ENCODE data around the gene GATAD2A. TPM values are rescaled to one million over a fixed set of nuclear protein-coding genes. Genes with fewer than 3 reads are reported as not detected.

The GATAD2A gene
- total RNA-seq, 1 donor from 2014 or later, result 82.6 TPM

DNA sequence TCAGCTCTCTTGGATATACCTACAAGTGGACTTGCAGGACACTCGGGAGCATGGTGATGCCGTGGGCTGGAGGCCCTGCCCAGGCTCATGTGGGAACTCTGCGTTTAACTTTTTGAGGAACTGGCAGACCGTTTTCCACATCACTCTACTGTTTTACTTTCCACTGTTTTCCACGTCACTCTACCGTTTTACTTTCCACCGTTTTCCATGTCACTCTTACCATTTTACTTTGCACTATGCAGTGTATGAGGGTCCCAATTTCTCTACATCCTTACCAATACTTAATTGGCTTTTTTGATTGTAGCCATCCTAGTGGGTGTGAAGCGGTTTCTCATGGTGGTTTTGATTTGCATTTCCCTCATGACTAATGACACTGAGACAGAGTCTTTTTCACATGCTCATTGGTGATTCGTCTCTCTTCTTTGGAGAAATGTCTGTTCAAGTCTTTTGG, 40.5 kb downstream of the GATAD2A start:
- peaks cover 31% of the 10 kb centered on the region for H3K4me1 Mint-ChIP-seq (ENCODE audit: low read depth)
- H3K27ac Mint-ChIP-seq (ENCODE audit: unreplicated experiment), result peak overlapping the region; percentile 53
- peak; percentile 29 for DNase-seq (ENCODE audit: low spot score)
- H3K27me3 Mint-ChIP-seq (ENCODE audit: low read depth), result no peaks in the 10 kb centered on the region
- H3K9me3 Mint-ChIP-seq (ENCODE audit: low read depth), result no peaks in the 10 kb centered on the region
- TF ChIP-seq, protein P1, sequence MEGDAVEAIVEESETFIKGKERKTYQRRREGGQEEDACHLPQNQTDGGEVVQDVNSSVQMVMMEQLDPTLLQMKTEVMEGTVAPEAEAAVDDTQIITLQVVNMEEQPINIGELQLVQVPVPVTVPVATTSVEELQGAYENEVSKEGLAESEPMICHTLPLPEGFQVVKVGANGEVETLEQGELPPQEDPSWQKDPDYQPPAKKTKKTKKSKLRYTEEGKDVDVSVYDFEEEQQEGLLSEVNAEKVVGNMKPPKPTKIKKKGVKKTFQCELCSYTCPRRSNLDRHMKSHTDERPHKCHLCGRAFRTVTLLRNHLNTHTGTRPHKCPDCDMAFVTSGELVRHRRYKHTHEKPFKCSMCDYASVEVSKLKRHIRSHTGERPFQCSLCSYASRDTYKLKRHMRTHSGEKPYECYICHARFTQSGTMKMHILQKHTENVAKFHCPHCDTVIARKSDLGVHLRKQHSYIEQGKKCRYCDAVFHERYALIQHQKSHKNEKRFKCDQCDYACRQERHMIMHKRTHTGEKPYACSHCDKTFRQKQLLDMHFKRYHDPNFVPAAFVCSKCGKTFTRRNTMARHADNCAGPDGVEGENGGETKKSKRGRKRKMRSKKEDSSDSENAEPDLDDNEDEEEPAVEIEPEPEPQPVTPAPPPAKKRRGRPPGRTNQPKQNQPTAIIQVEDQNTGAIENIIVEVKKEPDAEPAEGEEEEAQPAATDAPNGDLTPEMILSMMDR (IDR thresholded peaks at IDR 0.05), result no peak
- no peak overlapping the region for H3K4me3 Mint-ChIP-seq (ENCODE audit: unreplicated experiment)
- H3K36me3 Mint-ChIP-seq (ENCODE audit: low read depth), result no peaks in the 10 kb centered on the region

DNA sequence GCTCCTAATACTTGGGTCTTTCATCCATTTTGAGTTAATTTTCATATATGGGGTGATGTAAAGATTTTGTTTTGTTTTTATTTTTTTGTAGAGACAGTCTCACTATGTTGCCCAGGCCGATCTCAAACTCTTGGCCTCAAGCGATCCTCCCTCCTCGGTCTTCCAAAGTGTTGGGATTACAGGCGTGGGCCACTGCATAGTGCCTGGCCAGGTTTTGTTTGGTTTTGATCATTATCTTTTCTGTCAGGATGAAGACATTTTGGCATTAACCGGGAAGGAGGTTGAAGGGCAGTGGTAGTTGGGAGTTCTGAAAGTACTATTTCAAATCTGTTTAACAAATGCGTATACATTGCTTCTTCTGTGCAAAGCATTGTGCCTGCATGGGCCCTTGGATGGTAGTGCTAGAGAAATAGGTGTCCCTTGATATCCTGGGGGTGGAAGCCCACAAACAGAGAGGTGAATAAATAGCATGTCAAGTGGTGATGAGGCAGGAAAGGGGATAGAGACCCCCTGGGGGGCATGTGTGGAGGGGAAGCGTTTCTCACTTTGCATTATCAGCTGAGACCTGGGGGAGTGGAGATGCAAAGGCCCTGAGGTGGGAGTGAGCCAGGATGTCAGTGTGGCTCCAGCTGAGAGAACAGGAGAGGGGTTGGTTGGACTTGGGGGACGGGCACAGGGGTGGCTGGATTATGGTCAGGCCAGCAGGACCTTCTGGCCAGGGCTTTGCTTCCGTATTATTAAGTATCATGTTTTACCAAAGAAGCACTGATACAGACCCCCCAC, 41.4 kb downstream of the GATAD2A start:
- Mint-ChIP-seq H3K36me3 (ENCODE audit: low read depth) (no peaks in the 10 kb centered on the region), H3K4me1 (ENCODE audit: low read depth) (peaks cover 37% of the 10 kb centered on the region), H3K4me3 (ENCODE audit: unreplicated experiment) (no peak overlapping the region), H3K27ac (ENCODE audit: unreplicated experiment) (no peak overlapping the region), H3K9me3 (ENCODE audit: low read depth) (no peaks in the 10 kb centered on the region), H3K27me3 (ENCODE audit: low read depth) (no peaks in the 10 kb centered on the region)
- TF ChIP-seq, protein P1 (IDR thresholded peaks at IDR 0.05), result no peak
- DNase-seq (ENCODE audit: low spot score), result no peak

DNA sequence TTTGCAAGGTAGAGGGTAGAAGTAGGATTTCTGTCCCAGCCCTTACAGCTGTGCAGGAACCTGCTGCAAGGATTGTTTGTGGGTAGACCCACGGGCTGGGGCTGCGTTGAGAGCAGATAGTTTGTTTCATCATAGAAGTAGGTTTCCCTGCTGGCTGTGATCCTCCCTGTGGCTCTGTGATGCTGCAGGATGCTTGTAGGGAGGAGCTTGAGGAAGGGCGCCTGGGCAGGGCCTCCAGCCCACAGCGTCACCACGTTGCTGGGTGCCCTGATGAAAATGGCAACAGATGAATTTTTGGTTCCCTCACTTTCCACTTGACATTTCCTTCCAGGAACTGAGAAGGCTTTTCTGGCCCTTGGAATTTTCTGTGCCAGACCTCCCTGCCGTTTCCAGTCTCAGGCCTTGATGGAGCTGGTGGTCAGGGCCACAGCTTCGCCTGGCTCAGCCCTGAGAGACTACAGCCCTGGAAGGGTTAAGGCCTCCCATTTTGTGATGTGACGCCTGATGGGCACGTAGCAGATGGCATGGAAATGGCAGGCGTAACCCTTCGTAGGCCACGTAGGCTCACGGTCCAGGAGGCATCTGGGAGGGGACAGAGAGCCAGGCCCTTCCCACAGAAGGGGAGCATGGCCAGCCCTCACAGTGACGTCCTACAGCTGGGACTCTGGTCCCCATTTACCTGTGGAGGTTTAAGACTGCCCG, 42.2 kb downstream of the GATAD2A start:
- Mint-ChIP-seq H3K36me3 (ENCODE audit: low read depth) (no peaks in the 10 kb centered on the region), H3K4me1 (ENCODE audit: low read depth) (peaks cover 40% of the 10 kb centered on the region), H3K4me3 (ENCODE audit: unreplicated experiment) (no peak overlapping the region), H3K27me3 (ENCODE audit: low read depth) (no peaks in the 10 kb centered on the region), H3K27ac (ENCODE audit: unreplicated experiment) (no peak overlapping the region), H3K9me3 (ENCODE audit: low read depth) (no peaks in the 10 kb centered on the region)
- peak; percentile 67 for DNase-seq (ENCODE audit: low spot score)
- TF ChIP-seq, protein P1 (IDR thresholded peaks at IDR 0.05), result no peak

DNA sequence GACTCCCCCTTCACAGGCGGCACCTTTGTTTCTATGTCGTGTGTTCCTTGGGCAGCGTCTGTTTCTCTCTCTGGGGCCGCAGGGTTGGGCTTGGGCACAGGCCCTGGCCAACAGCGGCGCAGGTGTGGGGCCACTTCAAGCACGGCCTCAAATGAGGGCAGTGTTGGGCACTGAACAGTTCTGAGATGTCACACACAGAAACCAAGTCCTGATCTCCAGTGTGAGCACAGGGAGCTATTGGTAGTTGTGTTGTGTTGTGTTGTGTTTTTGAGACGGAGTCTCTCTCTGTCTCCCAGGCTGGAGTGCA, 42.7 kb downstream of the GATAD2A start:
- Mint-ChIP-seq H3K4me1 (ENCODE audit: low read depth) (peaks cover 40% of the 10 kb centered on the region), H3K36me3 (ENCODE audit: low read depth) (no peaks in the 10 kb centered on the region), H3K27ac (ENCODE audit: unreplicated experiment) (no peak overlapping the region), H3K27me3 (ENCODE audit: low read depth) (no peaks in the 10 kb centered on the region), H3K9me3 (ENCODE audit: low read depth) (no peaks in the 10 kb centered on the region), H3K4me3 (ENCODE audit: unreplicated experiment) (no peak overlapping the region)
- TF ChIP-seq, protein P1 (IDR thresholded peaks at IDR 0.05), result no peak
- DNase-seq (ENCODE audit: low spot score), result no peak

DNA sequence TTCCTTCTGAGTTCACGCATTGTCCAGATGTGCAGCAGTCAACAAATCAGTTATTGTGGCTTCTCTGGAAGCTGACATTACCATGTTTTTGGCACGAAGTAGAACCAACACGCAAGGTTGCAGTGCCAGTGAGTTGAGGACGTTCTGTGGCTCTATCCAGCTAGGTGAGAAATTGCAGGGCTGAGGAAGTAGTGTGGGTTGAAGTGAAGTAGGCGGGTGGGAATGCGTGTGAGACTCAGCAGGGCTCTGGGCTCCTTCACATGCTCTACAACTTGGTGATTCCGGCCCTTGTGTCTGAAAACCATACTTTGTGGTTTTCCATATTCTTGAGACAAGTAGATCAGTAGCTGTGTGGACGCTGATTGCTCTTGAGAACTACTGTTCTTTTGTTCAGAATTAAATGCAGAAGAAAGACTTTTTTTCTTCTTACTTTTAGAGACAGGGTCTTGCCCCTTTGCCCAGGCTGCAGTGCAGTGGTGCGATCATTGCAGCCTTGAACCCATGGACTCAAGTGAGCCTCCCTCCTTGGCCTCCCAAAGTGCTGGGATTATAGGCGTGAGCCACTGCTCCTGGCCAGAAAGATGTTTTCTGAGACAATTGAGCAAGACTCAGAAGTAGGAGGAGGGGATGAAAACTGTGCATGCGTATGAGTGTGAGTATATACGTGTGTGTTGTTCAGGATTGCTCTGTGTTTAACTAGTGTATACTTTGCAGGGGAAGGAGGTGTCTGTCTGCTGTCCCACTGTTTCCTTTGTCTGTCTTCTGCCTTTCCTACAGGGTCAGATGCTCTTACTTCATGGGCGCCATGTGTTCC, 46.2 kb downstream of the GATAD2A start:
- H3K9me3 Mint-ChIP-seq (ENCODE audit: low read depth), result no peaks in the 10 kb centered on the region
- H3K36me3 Mint-ChIP-seq (ENCODE audit: low read depth), result no peaks in the 10 kb centered on the region
- DNase-seq (ENCODE audit: low spot score), result peak; percentile 25
- TF ChIP-seq, protein P1 (IDR thresholded peaks at IDR 0.05), result no peak
- H3K4me1 Mint-ChIP-seq (ENCODE audit: low read depth), result peaks cover 17% of the 10 kb centered on the region
- H3K27ac Mint-ChIP-seq (ENCODE audit: unreplicated experiment), result peak overlapping the region; percentile 6
- H3K27me3 Mint-ChIP-seq (ENCODE audit: low read depth), result no peaks in the 10 kb centered on the region
- H3K4me3 Mint-ChIP-seq (ENCODE audit: unreplicated experiment), result no peak overlapping the region
